Thyroid gland (tissue), 4 donors: Measurements from ENCODE around the gene HOXC6.

Source experiments
- CTCF ChIP-seq, 6 experiments: fragments of 200-600 bp in 3 of 6; fragments of 450-650 bp in 3 of 6; sonication (generic) in 3 of 6; IDR thresholded peaks; one replicate each; pipeline ENCODE4 v1.5.1; 2016 to 2019; ENCODE audit warnings: antibody characterized with exemption in 6 of 6, mild to moderate bottlenecking in 2 of 6, inconsistent platforms in 1 of 6, moderate library complexity in 1 of 6
- POLR2A ChIP-seq, 2 donors: fragments of 450-650 bp; IDR thresholded peaks; one replicate each; pipeline ENCODE4 v1.6.1; 2017; ENCODE audit warnings: antibody characterized with exemption in 2 of 2, mild to moderate bottlenecking in 2 of 2, moderate library complexity in 1 of 2

DNA sequence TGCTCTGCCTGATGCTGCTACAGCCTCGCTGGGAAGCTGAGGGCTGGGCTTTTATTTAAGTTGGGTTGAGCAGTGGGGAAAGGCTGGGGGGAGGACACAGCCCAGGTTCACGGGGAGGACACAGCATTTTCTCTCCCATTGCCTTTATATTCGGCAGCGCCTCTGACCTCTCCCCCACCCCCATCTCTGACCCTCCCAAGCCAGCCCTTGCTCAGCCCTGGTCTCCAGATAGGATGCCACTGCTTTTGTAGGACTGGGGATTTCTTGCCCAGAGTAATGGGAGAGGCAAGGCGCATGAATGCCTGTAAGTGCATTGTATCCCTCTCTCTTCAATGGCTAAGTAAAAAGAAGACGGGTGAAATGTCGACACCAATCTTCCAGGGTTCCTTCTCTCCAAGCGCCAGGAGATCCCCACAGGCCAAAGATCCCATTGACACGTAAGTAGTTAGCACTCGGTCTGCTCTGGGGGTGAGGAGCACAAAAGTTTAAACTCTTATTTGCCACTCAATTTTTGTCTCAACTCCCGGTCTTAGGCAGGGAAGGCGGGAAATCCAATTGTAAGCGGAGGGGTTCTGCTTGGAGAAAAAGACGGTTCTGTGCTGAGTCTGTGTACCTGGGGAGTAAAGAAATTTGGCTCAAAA, 30.0 kb downstream of the HOXC6 start:
- TF ChIP-seq CTCF (IDR thresholded peaks at IDR 0.05) (no peak), POLR2A (IDR thresholded peaks at IDR 0.05) (no peak)
